Measurements from ENCODE around the gene ZNF570. TPM values are rescaled to one million over a fixed set of nuclear protein-coding genes. Genes with fewer than 3 reads are reported as not detected.

Gene ZNF570
- total RNA-seq, 1 experiment from 2014 or later, result 2.9 TPM

DNA sequence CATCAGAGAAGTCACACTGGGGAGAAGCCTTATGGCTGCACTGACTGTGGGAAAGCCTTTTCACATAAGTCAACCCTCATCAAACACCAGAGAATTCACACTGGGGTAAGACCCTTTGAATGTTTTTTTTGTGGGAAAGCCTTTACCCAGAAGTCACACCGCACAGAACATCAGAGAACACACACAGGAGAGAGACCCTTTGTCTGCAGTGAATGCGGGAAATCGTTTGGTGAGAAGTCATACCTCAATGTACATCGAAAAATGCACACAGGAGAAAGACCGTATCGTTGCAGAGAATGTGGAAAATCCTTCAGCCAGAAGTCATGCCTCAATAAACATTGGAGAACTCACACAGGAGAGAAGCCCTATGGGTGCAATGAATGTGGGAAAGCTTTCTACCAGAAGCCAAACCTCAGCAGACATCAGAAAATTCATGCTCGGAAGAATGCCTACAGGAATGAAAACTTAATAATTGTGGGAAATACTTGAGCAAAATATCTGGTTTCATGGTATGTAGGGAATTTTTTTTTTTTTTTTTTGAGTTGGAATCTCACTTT lies 68.3 kb downstream of the ZNF570 start:
- intact Hi-C loops (cut with micrococcal nuclease; ENCODE audit: unreplicated experiment), result no loop called here
- H3K27ac Mint-ChIP-seq (ENCODE audit: unreplicated experiment), result no peak overlapping the region
- H3K4me3 Mint-ChIP-seq (ENCODE audit: low read depth, unreplicated experiment), result no peak overlapping the region
- H3K36me3 Mint-ChIP-seq (ENCODE audit: insufficient read depth, unreplicated experiment), result no peaks in the 10 kb centered on the region
- H3K9me3 Mint-ChIP-seq (ENCODE audit: low read depth, unreplicated experiment), result peaks cover 30% of the 10 kb centered on the region
- H3K4me1 Mint-ChIP-seq (ENCODE audit: low read depth, unreplicated experiment), result no peaks in the 10 kb centered on the region
- BruUV-seq (replicated peaks), result no TSS peak
- CTCF ChIA-PET, result no interaction called here
- H3K27me3 Mint-ChIP-seq (ENCODE audit: unreplicated experiment), result no peaks in the 10 kb centered on the region
- TF ChIP-seq, protein P1, sequence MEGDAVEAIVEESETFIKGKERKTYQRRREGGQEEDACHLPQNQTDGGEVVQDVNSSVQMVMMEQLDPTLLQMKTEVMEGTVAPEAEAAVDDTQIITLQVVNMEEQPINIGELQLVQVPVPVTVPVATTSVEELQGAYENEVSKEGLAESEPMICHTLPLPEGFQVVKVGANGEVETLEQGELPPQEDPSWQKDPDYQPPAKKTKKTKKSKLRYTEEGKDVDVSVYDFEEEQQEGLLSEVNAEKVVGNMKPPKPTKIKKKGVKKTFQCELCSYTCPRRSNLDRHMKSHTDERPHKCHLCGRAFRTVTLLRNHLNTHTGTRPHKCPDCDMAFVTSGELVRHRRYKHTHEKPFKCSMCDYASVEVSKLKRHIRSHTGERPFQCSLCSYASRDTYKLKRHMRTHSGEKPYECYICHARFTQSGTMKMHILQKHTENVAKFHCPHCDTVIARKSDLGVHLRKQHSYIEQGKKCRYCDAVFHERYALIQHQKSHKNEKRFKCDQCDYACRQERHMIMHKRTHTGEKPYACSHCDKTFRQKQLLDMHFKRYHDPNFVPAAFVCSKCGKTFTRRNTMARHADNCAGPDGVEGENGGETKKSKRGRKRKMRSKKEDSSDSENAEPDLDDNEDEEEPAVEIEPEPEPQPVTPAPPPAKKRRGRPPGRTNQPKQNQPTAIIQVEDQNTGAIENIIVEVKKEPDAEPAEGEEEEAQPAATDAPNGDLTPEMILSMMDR (IDR thresholded peaks at IDR 0.05; ENCODE audit: unreplicated experiment), result no peak
- no peak for DNase-seq

Other genes with a start within 250 kb of the ZNF570 start
- 5.6 and 6.3 TPM in 2 replicates for gene ZNF527, start 98.3 kb upstream of the ZNF570 start, total RNA-seq (2022)
- gene ZNF569, start 1.9 kb upstream of the ZNF570 start, total RNA-seq (2022), result 2.8 and 3.8 TPM in 2 replicates
- gene ZNF793, start 37.6 kb downstream of the ZNF570 start, total RNA-seq (2022), result not detected in 2 replicates
- gene ZNF571, start 125.4 kb downstream of the ZNF570 start, total RNA-seq (2022), result 4.3 and 7.3 TPM in 2 replicates
- gene ZNF540, start 125.5 kb downstream of the ZNF570 start, total RNA-seq (2022), result 0.42 and 1.7 TPM in 2 replicates
- gene ZFP30, start 186.1 kb downstream of the ZNF570 start, total RNA-seq (2022), result 10.4 and 11.5 TPM in 2 replicates

Data from Calu3 (cell line).